ENCODE data around the gene PLAC8.

Gene PLAC8

DNA sequence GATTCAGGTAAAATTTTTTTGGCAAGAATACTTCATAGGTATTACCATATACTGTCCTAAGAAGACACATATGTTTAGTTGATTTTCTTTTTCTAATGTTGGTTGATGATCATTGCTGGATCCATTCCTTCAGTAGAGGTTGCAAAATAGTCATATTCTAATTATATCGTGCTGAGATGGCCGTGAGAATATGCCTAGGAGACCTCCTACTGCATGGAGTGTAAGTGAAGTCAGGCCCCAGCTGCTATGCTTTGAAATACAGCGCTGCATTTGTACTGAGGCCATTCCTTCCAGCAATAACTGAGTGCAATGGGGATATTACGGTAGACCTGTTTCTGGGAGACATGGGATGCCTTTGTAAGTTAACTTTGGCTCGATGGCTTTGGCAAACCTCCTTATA lies 6.7 kb upstream of the PLAC8 start:
- TF ChIP-seq, protein P1, sequence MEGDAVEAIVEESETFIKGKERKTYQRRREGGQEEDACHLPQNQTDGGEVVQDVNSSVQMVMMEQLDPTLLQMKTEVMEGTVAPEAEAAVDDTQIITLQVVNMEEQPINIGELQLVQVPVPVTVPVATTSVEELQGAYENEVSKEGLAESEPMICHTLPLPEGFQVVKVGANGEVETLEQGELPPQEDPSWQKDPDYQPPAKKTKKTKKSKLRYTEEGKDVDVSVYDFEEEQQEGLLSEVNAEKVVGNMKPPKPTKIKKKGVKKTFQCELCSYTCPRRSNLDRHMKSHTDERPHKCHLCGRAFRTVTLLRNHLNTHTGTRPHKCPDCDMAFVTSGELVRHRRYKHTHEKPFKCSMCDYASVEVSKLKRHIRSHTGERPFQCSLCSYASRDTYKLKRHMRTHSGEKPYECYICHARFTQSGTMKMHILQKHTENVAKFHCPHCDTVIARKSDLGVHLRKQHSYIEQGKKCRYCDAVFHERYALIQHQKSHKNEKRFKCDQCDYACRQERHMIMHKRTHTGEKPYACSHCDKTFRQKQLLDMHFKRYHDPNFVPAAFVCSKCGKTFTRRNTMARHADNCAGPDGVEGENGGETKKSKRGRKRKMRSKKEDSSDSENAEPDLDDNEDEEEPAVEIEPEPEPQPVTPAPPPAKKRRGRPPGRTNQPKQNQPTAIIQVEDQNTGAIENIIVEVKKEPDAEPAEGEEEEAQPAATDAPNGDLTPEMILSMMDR (IDR thresholded peaks at IDR 0.05), result no peak

DNA sequence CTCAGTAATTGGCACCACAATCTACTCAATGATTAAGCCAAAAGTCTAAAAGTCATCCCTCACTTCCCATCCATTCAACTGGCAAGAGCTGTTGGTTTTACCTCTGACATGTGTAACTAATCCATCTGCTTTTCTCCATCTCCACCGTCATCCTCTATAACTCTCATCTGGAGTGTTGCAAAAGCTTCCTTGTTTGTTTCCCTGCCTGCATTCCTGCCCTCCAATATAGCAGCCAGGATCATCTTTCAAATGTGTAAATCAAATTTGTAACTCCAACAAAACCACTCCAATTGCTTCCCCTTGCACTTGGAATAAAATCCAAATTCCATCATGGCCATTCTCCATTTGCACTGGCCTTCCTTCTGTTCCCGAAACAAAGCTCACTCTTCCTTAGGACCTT lies 4.3 kb upstream of the PLAC8 start:
- TF ChIP-seq, protein P1 (IDR thresholded peaks at IDR 0.05), result no peak

DNA sequence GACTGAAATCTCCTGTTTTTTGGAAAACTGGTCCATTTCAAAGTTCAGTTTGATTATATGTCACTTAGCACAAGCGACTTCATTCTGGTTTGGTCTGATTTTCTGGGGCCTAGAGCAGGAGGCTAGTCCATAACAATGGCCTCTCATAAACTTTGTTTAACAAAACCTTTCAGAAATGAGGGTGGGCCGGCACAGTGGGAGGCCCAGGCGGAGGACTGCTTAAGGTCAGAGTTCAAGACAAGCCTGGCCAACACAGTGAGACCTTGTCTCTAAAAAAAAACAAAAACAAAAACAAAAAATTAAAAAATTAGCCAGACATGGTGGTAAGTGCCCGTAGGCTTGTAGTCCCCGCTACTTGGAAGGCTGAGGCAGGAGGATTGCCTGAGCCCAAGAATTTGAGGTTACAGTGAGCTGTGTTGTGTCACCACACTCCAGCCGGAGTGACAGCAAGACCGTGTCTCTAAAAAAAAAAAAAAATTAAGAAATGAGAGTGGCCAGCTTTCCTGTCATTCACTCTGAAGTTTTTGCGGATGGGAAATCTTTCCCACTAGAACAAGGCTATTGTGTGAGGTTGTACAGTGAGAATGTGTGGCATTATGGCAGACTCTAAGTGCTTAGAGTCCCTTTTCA lies 1.2 kb upstream of the PLAC8 start:
- TF ChIP-seq, protein P1 (IDR thresholded peaks at IDR 0.05), result no peak

DNA sequence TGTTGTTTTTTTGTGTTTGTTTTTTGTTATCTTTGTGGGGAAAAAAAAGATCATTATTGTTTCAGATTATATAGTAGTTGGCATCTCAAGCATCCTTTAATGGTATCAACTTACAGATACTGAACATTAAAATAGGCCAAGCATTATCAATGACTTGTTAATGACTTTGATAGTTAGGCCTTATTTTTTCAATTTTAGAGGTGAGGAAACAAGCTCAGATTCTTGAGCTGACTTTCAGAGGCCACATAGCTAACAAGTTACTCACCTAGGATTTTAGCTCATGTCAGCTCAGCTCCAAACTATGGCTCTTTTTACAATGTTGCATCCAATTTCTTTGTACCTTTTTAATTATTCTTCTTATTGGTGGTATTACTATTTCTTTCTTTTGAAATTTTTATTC lies 471 bp upstream of the PLAC8 start:
- TF ChIP-seq, protein P1 (IDR thresholded peaks at IDR 0.05), result no peak

DNA sequence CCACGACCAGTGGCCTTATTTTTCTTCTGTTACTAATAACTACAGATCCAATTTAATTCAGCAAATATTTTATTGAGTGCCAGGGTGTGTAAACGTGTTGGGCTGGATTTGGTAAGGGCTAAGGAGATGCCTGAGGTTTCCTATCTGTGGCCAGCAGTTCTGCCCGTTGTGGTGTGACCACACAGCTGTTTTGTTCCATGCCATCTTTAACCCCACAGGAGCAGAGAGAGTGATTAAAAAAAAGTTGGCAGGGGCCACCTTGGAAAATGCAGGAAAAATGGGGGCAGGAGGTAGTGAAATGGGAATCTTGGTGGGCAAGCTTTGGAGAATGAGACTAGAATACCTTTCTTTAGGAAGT lies 1.1 kb downstream of the PLAC8 start:
- TF ChIP-seq, protein P1 (IDR thresholded peaks at IDR 0.05), result no peak

DNA sequence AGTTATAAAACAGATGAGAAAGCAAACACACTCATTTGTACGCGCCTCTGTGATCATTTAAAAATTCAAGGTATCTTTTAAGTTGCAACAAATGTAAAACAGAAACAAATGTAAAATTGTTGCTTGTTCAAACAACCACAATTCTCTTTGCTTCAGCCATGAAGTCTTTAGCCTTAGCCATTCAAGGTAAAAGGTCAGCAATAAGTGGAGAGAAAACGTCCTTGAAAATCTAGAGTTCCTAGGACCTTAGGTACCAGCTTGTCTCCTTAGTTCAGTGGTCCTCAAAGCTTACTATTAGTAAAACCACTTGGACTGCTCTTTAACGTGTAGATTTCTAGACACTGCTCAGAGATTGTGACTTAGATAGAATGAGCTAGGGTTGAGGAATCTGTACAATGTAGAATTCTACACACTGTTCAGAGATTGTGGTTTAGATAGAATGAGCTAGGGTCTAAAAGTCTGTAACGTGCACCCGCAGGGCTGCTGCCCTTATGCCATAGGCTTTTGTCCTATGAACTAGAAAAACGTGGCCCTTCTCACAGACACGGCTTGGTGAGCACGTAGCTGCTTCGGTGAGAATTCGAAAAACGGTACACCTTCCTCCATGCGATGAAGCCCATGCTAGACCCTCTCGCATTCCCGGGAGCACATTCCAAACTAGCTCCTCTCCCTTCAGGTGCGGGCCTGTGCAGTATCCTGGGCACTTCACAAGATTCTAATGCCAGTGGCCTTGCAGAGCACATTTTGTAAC lies 1.7 kb downstream of the PLAC8 start:
- TF ChIP-seq, protein P1 (IDR thresholded peaks at IDR 0.05), result no peak

DNA sequence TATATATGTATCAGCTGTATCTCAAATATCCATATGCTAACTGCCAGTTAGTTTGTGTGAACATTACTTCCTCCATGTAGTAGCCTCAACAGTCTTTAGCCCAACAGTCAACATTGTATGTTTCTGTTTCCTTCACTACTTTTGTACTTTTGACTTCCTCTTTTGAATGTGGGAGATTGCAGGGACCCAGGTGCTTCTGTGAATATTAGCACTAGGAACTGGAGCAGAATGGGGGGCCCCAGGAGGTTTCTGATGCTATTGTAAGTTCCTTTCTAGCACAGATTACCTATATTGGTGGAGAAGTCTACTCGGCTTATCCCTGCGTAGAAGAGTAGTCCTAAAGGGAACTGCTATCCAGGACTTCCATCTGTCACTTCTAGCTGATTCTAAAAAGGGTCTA lies 2.3 kb downstream of the PLAC8 start:
- TF ChIP-seq, protein P1 (IDR thresholded peaks at IDR 0.05), result no peak

Measured in LNCAP (cell line).